Limb (tissue), 2 donors: ENCODE results near the gene CYTH1.

Experiments
- DNase-seq, 2 donors: peaks; one replicate each; pipeline ENCODE4 v3.0.0-alpha.2; 2016; ENCODE audit errors: extremely low spot score in 2 of 2

Gene CYTH1

GRCh38 chr17:78716814-78717393, 65.2 kb downstream of the CYTH1 start:
- peak; percentile 48 to 79 for DNase-seq

GRCh38 chr17:78716292-78716691, 65.8 kb downstream of the CYTH1 start:
- no peak for DNase-seq

- no peak for DNase-seq
Observed at GRCh38 chr17:78715876-78716275, 66.2 kb downstream of the CYTH1 start.

GRCh38 chr17:78715000-78715771, 66.9 kb downstream of the CYTH1 start:
- DNase-seq, result no peak

GRCh38 chr17:78714534-78714933, 67.5 kb downstream of the CYTH1 start:
- no peak for DNase-seq

GRCh38 chr17:78712043-78712442, 70.0 kb downstream of the CYTH1 start:
- no peak for DNase-seq

- no peak for DNase-seq
Observed at GRCh38 chr17:78710607-78711006, 71.5 kb downstream of the CYTH1 start.

- DNase-seq, result no peak
Observed at GRCh38 chr17:78709751-78710181, 72.3 kb downstream of the CYTH1 start.

GRCh38 chr17:78709119-78709681, 72.9 kb downstream of the CYTH1 start:
- DNase-seq, result no peak

GRCh38 chr17:78708510-78708973, 73.5 kb downstream of the CYTH1 start:
- DNase-seq, result peak; percentile 81

GRCh38 chr17:78707923-78708322, 74.2 kb downstream of the CYTH1 start:
- DNase-seq, result no peak

GRCh38 chr17:78707016-78707415, 75.1 kb downstream of the CYTH1 start:
- no peak for DNase-seq

- no peak for DNase-seq
Observed at GRCh38 chr17:78706271-78706915, 75.7 kb downstream of the CYTH1 start.

- no peak for DNase-seq
Observed at GRCh38 chr17:78705071-78705470, 77.0 kb downstream of the CYTH1 start.

GRCh38 chr17:78704594-78704993, 77.5 kb downstream of the CYTH1 start:
- no peak for DNase-seq

GRCh38 chr17:78697554-78698343, 84.3 kb downstream of the CYTH1 start:
- no peak for DNase-seq

- DNase-seq, result no peak
Observed at GRCh38 chr17:78697122-78697521, 85.0 kb downstream of the CYTH1 start.

GRCh38 chr17:78696016-78696982, 85.8 kb downstream of the CYTH1 start:
- DNase-seq, result no peak

GRCh38 chr17:78694805-78695531, 87.1 kb downstream of the CYTH1 start:
- DNase-seq, result no peak
